Natural killer cell (primary cell): Measurements from ENCODE around the gene CHRNA5. TPM values are rescaled to one million over a fixed set of nuclear protein-coding genes. Genes with fewer than 3 reads are reported as not detected.

Source experiments
- ATAC-seq, 3 donors: fragments of 150-1000 bp in 2 of 3; fragments of 200-7000 bp in 1 of 3; cut with Tn5 transposase; 1 replicate in 1 of 3; 2 replicates in 2 of 3; pipeline ENCODE4 v1.10.0; 2021; ENCODE audit warnings: mild to moderate bottlenecking in 2 of 3, moderate library complexity in 2 of 3
- DNase-seq, 2 donors: peaks; one replicate each; pipeline versions ENCODE4 v3.0.0 to v3.0.0-alpha.2; 2013 to 2021; ENCODE audit warnings: mixed read lengths in 1 of 2
- H3K27ac ChIP-seq: one replicate; pipeline ENCODE4 v1.5.1; 2013; ENCODE audit warnings: mild to moderate bottlenecking, low read length
- H3K27me3 ChIP-seq: one replicate; pipeline ENCODE4 v1.6.1; 2013; ENCODE audit warnings: low read length; ENCODE audit not compliant: control insufficient read depth, insufficient read depth
- H3K36me3 ChIP-seq: one replicate; pipeline ENCODE4 v1.6.1; 2013; ENCODE audit warnings: low read length; ENCODE audit not compliant: control insufficient read depth, insufficient read depth
- H3K4me1 ChIP-seq: one replicate; pipeline ENCODE4 v1.6.1; 2013; ENCODE audit warnings: low read length; ENCODE audit not compliant: control insufficient read depth, insufficient read depth
- H3K4me3 ChIP-seq: one replicate; pipeline ENCODE4 v1.5.1; 2013; ENCODE audit warnings: low read length
- H3K9me3 ChIP-seq: one replicate; pipeline ENCODE4 v1.6.1; 2013; ENCODE audit warnings: low read length; ENCODE audit not compliant: control insufficient read depth, insufficient read depth
- H3K27ac Mint-ChIP-seq, 2 donors: one replicate each; pipeline ENCODE4 v1.8.0; 2022; ENCODE audit warnings: mild to moderate bottlenecking in 2 of 2, mixed read lengths in 2 of 2, moderate library complexity in 1 of 2
- H3K27me3 Mint-ChIP-seq, 2 donors: one replicate each; pipeline ENCODE4 v1.8.0; 2022; ENCODE audit warnings: low read depth in 2 of 2, mixed read lengths in 2 of 2
- H3K36me3 Mint-ChIP-seq: one replicate; pipeline ENCODE4 v1.8.0; 2022; ENCODE audit warnings: mixed read lengths
- H3K4me1 Mint-ChIP-seq, 2 donors: one replicate each; pipeline ENCODE4 v1.8.0; 2022; ENCODE audit warnings: mixed read lengths in 2 of 2
- H3K4me3 Mint-ChIP-seq: one replicate; pipeline ENCODE4 v1.8.0; 2022; ENCODE audit warnings: mild to moderate bottlenecking, moderate library complexity, mixed read lengths
- H3K9me3 Mint-ChIP-seq, 2 donors: one replicate each; pipeline ENCODE4 v1.8.0; 2022; ENCODE audit warnings: mixed read lengths in 2 of 2
- CTCF ChIP-seq: fragments of 200-600 bp; IDR thresholded peaks from one replicate; pipeline ENCODE4 v1.8.0; 2022; ENCODE audit warnings: antibody characterized with exemption
- WGBS: methylation state at CpG from one replicate; pipeline ENCODE4 v1.1.7; 2013; ENCODE audit warnings: missing lambda C conversion rate; ENCODE audit not compliant: insufficient coverage; 5-methylcytosine and 5-hydroxymethylcytosine counted together
- intact Hi-C: fragments of 100-400 bp; cut with micrococcal nuclease; formaldehyde crosslinking; loops from one replicate; pipeline ENCODE4 v1.14.2; 2022
- total RNA-seq, 4 donors: library from RNA; stranded (reverse); fragments of 120-200 nt in 1 of 4; gene quantifications; one replicate each; pipeline versions ENCODE4 v1.2.3 to v1.2.4, GENCODE V29; 2013 to 2022

The CHRNA5 gene
- total RNA-seq, 3 donors from 2014 or later (not counting 1 experiment from before 2014, with no cell fraction given), result 0.23 to 0.45 (median 0.42) TPM

DNA sequence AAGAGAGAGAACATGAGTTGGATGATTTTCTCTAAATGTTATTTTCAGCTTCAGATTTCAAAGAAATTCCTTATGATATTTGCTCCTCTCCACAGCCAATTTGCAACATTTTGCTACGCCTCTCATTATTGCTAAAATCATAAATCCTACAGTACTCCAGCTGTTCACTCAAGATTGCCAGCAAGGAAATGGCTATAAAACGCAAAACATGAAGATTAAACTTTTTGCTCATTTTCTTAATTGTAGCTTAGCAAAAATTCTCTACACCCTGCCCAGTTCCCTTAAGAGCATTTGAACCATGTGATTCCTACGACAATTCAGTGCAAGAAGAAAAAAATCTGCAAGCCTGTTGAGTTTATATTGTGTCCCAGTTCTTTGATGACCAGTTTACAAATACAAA lies 48.7 kb downstream of the CHRNA5 start:
- no peak overlapping the region for H3K4me3 Mint-ChIP-seq
- H3K9me3 Mint-ChIP-seq, result no peaks in the 10 kb centered on the region
- no peak overlapping the region for H3K27ac ChIP-seq
- DNase-seq (no peak), ATAC-seq (no peak)
- peaks cover 9 to 12% of the 10 kb centered on the region in 2 donors for H3K27me3 Mint-ChIP-seq
- 51% methylated on average over 3 of the region's 3 CpGs for WGBS
- H3K36me3 ChIP-seq, result no peaks in the 10 kb centered on the region
- H3K9me3 ChIP-seq, result no peaks in the 10 kb centered on the region
- peaks cover 5% of the 10 kb centered on the region for H3K27me3 ChIP-seq
- H3K36me3 Mint-ChIP-seq, result no peaks in the 10 kb centered on the region
- intact Hi-C loops, result no loop called here
- no peak for TF ChIP-seq CTCF
- no peaks in the 10 kb centered on the region for H3K4me1 Mint-ChIP-seq
- no peaks in the 10 kb centered on the region for H3K4me1 ChIP-seq
- H3K27ac Mint-ChIP-seq, result no peak overlapping the region
- no peak overlapping the region for H3K4me3 ChIP-seq

DNA sequence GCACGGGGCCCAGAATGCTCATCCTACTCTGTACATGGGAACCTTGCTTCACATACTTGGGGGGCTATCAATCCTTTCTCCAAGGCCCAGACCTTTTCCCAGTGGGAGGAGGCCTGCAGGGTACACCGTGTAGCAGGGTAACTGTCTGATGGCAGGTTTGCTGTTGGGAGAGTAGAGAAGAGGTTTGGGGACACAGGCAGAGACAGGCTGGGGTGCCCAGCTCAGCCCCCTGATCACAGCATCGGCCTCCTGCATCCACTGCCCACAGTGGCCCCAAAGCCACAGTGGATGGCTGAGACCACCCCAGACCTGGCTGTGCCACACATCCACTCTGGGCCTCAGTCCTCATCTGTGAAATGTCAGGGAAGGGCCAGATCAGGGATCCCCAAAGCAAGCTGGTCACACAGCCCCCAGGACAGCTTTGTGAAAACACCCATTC lies 49.9 kb downstream of the CHRNA5 start:
- no peak overlapping the region for H3K27ac Mint-ChIP-seq
- H3K27me3 Mint-ChIP-seq, result peaks cover 10 to 20% of the 10 kb centered on the region in 2 donors
- peaks cover 7% of the 10 kb centered on the region for H3K27me3 ChIP-seq
- ATAC-seq (peak in 1 of 3 donors; percentile 27), DNase-seq (no peak)
- TF ChIP-seq CTCF, result no peak
- intact Hi-C loops, result no loop called here
- no peaks in the 10 kb centered on the region for H3K36me3 ChIP-seq
- H3K4me1 Mint-ChIP-seq, result no peaks in the 10 kb centered on the region
- no peak overlapping the region for H3K27ac ChIP-seq
- H3K9me3 ChIP-seq, result no peaks in the 10 kb centered on the region
- no peaks in the 10 kb centered on the region for H3K9me3 Mint-ChIP-seq
- no peak overlapping the region for H3K4me3 ChIP-seq
- H3K4me1 ChIP-seq, result no peaks in the 10 kb centered on the region
- 90% methylated on average over 3 of the region's 3 CpGs for WGBS
- H3K4me3 Mint-ChIP-seq, result no peak overlapping the region
- H3K36me3 Mint-ChIP-seq, result no peaks in the 10 kb centered on the region

DNA sequence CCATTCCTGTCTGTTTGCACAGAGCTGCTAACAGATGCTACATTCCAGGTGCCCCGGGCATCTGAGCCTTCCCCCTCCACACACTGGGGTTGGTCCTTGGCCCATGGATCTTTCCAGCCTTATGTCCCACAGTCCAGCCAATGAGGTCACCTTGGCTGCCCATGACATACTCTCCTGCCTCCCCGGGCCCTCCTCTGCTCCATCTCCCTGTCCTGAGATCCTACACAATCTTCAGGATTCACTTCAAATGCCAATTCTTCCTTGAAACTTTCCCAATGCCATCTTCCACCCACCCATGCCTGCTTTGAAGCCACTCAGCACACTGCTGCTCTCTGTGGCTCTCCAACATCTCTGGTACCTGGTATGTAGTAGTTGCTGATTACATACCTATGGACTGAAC lies 51.2 kb downstream of the CHRNA5 start:
- no peak overlapping the region for H3K27ac ChIP-seq
- 90% methylated on average over 2 of the region's 2 CpGs for WGBS
- H3K4me1 ChIP-seq, result no peaks in the 10 kb centered on the region
- Mint-ChIP-seq H3K27ac (no peak overlapping the region), H3K4me3 (no peak overlapping the region), H3K27me3 (peaks cover 11 to 23% of the 10 kb centered on the region in 2 donors), H3K4me1 (no peaks in the 10 kb centered on the region), H3K36me3 (no peaks in the 10 kb centered on the region), H3K9me3 (no peaks in the 10 kb centered on the region)
- DNase-seq (no peak), ATAC-seq (no peak)
- H3K4me3 ChIP-seq, result no peak overlapping the region
- no peak for TF ChIP-seq CTCF
- H3K27me3 ChIP-seq, result peaks cover 7% of the 10 kb centered on the region
- H3K36me3 ChIP-seq, result no peaks in the 10 kb centered on the region
- no peaks in the 10 kb centered on the region for H3K9me3 ChIP-seq
- intact Hi-C loops, result no loop called here

DNA sequence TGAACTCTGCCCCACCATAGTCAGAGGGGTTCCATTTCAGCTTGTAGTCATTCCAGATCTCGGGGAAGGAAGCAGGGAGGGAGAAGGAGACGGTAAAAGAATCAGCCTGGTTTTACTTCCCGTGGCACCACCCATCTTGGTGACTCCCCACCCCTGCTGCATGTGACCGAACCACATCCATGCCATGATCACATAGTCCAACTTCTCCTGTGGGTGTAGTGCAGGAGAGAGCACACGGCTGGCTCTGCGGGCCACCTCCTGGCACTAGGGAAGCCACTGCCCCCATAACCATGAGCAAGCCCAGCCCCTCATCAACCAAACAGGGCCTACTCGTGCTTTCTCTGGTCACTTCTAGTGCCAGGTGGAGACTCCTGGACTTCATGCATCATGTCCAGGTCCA lies 51.8 kb downstream of the CHRNA5 start:
- Mint-ChIP-seq H3K9me3 (no peaks in the 10 kb centered on the region), H3K27me3 (peaks cover 16 to 27% of the 10 kb centered on the region in 2 donors), H3K4me3 (no peak overlapping the region), H3K36me3 (no peaks in the 10 kb centered on the region), H3K4me1 (no peaks in the 10 kb centered on the region), H3K27ac (no peak overlapping the region)
- Histone ChIP-seq H3K36me3 (no peaks in the 10 kb centered on the region), H3K4me3 (no peak overlapping the region), H3K4me1 (no peaks in the 10 kb centered on the region), H3K27ac (no peak overlapping the region), H3K9me3 (no peaks in the 10 kb centered on the region), H3K27me3 (peaks cover 8% of the 10 kb centered on the region)
- no peak for TF ChIP-seq CTCF
- no peak for ATAC-seq
- 77% methylated on average over 6 of the region's 7 CpGs for WGBS
- intact Hi-C loops, result no loop called here
- DNase-seq, result no peak
